BJ (cell line): ENCODE data around the gene SLC25A23. TPM values are rescaled to one million over a fixed set of nuclear protein-coding genes. Genes with fewer than 3 reads are reported as not detected.

Experiments
- CTCF ChIA-PET: fragments of 350-600 bp; formaldehyde crosslinking; extraction: SDS; loops from one replicate; lab custom pipeline; 2021; ENCODE audit warnings: antibody characterized with exemption, inconsistent platforms; lab: Yijun Ruan, JAX
- POLR2A ChIA-PET: fragments of 300-600 bp; sonication (Branson Sonifier 250); formaldehyde crosslinking; extraction: SDS; loops from one replicate; lab custom pipeline; 2021; ENCODE audit warnings: antibody characterized with exemption; lab: Charles Lee
- DNase-seq: peaks from one replicate; pipeline ENCODE4 v3.0.0-alpha.2; 2011; ENCODE audit warnings: low read depth
- H3K27me3 ChIP-seq: 2 replicates; pipeline ENCODE4 v1.6.0; 2011; ENCODE audit warnings: low read length; ENCODE audit not compliant: control insufficient read depth, insufficient read depth
- H3K36me3 ChIP-seq: 2 replicates; pipeline ENCODE4 v1.5.1; 2011; ENCODE audit warnings: low read length; ENCODE audit not compliant: control insufficient read depth, insufficient read depth
- H3K4me3 ChIP-seq: 2 replicates; pipeline ENCODE4 v1.5.1; 2011; ENCODE audit warnings: low read depth, mild to moderate bottlenecking, control low read depth, low read length
- polyA plus RNA-seq: library from polyadenylated mRNA; depleted of rRNA; stranded (reverse); fragments of >200 nt; gene quantifications from 2 replicates; pipeline ENCODE4 v1.2.3, GENCODE V29; 2011
- TF ChIP-seq, protein P1 (sequence below): IDR thresholded peaks from 2 replicates; pipeline ENCODE4 v1.5.1; 2011; ENCODE audit warnings: low read depth, mild to moderate bottlenecking, control low read depth, inconsistent platforms, low read length, moderate library complexity; ENCODE audit not compliant: insufficient read depth

Gene SLC25A23
- polyA plus RNA-seq, 1 experiment, result 7.4 TPM

DNA sequence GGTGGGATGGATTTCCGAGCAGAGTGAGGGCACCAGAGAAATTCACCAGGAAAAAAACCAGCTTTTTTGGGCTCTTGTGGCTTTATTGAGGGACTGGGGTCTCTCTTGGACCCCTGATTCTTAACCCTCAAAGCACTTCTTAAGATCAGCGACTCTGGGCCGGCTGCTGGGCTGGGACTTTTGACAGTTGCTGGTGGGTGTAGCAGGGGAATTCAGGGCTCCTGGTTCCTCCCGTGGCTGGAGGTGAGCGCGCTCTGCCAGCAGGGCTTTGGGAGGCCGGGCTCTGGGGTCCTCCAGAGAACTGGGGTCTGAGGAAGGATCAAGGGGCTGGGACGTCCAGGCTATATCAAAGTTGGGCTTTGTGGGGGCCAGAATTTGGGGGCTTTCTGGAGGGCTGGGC lies 7.8 kb upstream of the SLC25A23 start:
- no peaks in the 10 kb centered on the region for H3K36me3 ChIP-seq
- POLR2A ChIA-PET, result no interaction called here
- H3K4me3 ChIP-seq, result no peak overlapping the region
- CTCF ChIA-PET, result no interaction called here
- DNase-seq, result no peak
- TF ChIP-seq, protein P1, sequence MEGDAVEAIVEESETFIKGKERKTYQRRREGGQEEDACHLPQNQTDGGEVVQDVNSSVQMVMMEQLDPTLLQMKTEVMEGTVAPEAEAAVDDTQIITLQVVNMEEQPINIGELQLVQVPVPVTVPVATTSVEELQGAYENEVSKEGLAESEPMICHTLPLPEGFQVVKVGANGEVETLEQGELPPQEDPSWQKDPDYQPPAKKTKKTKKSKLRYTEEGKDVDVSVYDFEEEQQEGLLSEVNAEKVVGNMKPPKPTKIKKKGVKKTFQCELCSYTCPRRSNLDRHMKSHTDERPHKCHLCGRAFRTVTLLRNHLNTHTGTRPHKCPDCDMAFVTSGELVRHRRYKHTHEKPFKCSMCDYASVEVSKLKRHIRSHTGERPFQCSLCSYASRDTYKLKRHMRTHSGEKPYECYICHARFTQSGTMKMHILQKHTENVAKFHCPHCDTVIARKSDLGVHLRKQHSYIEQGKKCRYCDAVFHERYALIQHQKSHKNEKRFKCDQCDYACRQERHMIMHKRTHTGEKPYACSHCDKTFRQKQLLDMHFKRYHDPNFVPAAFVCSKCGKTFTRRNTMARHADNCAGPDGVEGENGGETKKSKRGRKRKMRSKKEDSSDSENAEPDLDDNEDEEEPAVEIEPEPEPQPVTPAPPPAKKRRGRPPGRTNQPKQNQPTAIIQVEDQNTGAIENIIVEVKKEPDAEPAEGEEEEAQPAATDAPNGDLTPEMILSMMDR, result no peak
- peaks cover 8% of the 10 kb centered on the region for H3K27me3 ChIP-seq

DNA sequence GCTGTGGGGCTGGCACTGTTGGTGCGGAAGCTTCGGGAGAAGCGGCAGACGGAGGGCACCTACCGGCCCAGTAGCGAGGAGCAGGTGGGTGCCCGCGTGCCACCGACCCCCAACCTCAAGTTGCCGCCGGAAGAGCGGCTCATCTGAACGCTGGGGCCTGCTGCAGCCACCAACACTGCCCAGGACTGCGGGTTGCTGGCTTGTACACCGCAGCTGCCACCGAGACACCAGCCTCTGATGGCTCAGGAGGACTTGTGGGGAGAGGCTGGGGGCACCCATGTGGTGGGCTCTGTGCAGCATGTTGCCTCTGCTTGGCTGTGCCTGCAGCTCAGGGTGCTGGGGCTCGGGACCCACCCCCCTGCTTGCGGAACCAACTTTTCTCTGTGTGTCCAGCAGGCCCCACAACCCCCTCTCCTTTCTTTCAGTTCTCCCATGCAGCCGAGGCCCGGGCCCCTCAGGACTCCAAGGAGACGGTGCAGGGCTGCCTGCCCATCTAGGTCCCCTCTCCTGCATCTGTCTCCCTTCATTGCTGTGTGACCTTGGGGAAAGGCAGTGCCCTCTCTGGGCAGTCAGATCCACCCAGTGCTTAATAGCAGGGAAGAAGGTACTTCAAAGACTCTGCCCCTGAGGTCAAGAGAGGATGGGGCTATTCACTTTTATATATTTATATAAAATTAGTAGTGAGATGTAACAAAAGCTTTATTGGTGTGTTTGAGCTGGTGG lies 7.1 kb upstream of the SLC25A23 start:
- POLR2A ChIA-PET, result no interaction called here
- CTCF ChIA-PET, result interaction anchor here (0.7 kb wide), 1 partner anchor 97 kb away, joined by 4 read pairs; no protein-coding TSS in a partner anchor
- Histone ChIP-seq H3K36me3 (no peaks in the 10 kb centered on the region), H3K27me3 (peaks cover 8% of the 10 kb centered on the region), H3K4me3 (no peak overlapping the region)
- no peak for DNase-seq
- TF ChIP-seq, protein P1, result no peak

DNA sequence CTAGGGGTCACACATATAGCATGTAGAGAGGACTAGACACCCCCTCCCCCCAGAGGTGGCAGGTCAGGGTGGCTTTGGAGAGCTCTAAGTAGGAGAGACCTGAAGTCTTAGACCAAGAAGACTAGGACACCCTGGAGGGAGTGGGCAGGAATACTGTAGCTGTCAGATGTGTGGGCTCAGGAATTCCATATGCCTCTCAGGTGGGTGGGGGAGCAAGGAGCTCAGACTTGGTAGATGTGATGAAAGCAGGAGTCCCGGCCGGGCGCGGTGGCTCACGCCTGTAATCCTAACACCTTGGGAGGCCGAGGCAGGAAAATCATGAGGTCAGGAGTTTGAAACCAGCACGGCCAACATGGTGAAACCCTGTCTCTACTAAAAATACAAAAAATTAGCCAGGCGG lies 6.1 kb upstream of the SLC25A23 start:
- DNase-seq, result no peak

DNA sequence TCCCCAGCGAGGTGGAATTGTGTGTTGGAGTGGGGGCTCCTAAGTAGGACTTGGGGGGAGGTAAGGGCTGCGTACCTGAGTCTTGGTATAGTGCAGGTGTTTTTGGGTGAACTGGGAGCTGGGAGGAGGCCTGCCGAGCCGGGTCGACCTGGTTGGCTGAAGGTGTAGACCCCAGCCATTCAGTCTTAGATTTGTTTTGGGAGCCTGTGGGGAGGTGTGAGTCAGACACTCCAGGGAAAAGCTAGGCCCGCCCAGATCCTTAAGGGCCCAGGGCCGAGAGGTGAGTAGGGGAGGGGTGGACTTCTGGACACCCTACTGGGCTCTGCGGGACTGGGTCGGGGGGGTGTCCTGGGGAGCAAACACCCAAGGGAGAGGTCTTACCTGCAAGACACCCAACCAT lies 5.4 kb upstream of the SLC25A23 start:
- TF ChIP-seq, protein P1, result no peak
- DNase-seq, result no peak
- Histone ChIP-seq H3K27me3 (peaks cover 8% of the 10 kb centered on the region), H3K36me3 (no peaks in the 10 kb centered on the region), H3K4me3 (no peak overlapping the region)
- ChIA-PET CTCF (no interaction called here), POLR2A (no interaction called here)

More for the DNA sequence above, 6.1 kb upstream of the SLC25A23 start:
- no peak overlapping the region for H3K4me3 ChIP-seq
- POLR2A ChIA-PET, result no interaction called here
- H3K27me3 ChIP-seq, result peaks cover 8% of the 10 kb centered on the region
- TF ChIP-seq, protein P1, result no peak
- H3K36me3 ChIP-seq, result no peaks in the 10 kb centered on the region
- CTCF ChIA-PET, result no interaction called here

DNA sequence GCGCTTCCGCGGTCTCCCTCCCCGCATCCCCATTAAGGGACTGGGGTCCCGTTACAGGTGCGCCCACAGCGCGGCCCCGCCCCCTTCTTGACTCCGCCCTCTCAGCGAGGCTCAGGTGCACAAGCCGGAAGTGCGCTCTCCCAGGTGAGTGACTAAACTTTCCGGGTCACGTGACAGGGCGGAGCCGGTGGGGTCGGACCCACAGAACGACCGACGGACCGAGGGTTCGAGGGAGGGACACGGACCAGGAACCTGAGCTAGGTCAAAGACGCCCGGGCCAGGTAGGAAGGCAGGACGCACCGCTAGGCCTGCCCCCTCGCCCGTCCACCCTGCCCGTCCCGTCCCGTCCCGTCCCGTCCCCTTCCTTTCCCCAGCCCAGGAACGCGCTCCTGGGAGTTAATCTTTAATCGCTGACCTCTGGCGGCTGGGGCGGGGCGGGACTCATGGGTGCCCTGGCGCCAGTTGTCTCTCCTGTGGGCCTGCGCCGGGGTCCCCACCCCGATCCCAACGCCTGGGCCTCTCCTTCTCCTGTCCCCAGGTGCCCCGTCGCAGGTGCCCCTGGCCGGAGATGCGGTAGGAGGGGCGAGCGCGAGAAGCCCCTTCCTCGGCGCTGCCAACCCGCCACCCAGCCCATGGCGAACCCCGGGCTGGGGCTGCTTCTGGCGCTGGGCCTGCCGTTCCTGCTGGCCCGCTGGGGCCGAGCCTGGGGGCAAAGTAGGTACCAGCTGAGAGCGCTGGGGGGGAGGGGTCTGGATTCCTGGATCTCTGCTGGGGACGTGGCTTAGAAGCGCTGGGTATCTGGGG lies 4.7 kb upstream of the SLC25A23 start, which contains the start of gene CRB3:
TSS of gene CRB3 (plus strand) at position 202 of the 804 bp plus-strand sequence. CDS start at position 633, 431 bp downstream.
- ChIA-PET POLR2A (no interaction called here), CTCF (no interaction called here)
- peaks cover 8% of the 10 kb centered on the region for H3K27me3 ChIP-seq
- H3K4me3 ChIP-seq, result no peak within 1 kb of the TSS
- no peaks in the 10 kb centered on the region for H3K36me3 ChIP-seq
- TF ChIP-seq, protein P1, result no peak
- DNase-seq, result no peak
